Peyer's patch (tissue), 4 donors: Measurements from ENCODE around the gene RELN. TPM values are rescaled to one million over a fixed set of nuclear protein-coding genes. Genes with fewer than 3 reads are reported as not detected.

Experiments
- DNase-seq, 3 donors: peaks; one replicate each; pipeline ENCODE4 v3.0.0-alpha.2; 2017 to 2019
- H3K27ac ChIP-seq, 4 donors: fragments of 200-600 bp; sonication (generic); one replicate each; pipeline ENCODE4 v1.5.1; 2016 to 2019
- H3K27me3 ChIP-seq, 2 donors: fragments of 200-600 bp; sonication (generic); one replicate each; pipeline ENCODE4 v1.5.1; 2019
- H3K36me3 ChIP-seq, 3 donors: fragments of 200-600 bp; sonication (generic); one replicate each; pipeline ENCODE4 v1.5.1; 2016 to 2019
- H3K4me1 ChIP-seq, 4 donors: fragments of 200-600 bp; sonication (generic); one replicate each; pipeline ENCODE4 v1.5.1; 2016 to 2019
- H3K4me3 ChIP-seq, 4 donors: fragments of 200-600 bp; sonication (generic); 1 replicate in 3 of 4; 2 replicates in 1 of 4; pipeline ENCODE4 v1.5.1; 2016 to 2019; ENCODE audit warnings: mild to moderate bottlenecking in 1 of 4
- H3K9me3 ChIP-seq, 4 donors: fragments of 200-600 bp; sonication (generic); one replicate each; pipeline ENCODE4 v1.5.1; 2016 to 2019; ENCODE audit warnings: mild to moderate bottlenecking in 1 of 4
- CTCF ChIP-seq, 6 experiments: fragments of 450-650 bp in 4 of 6; fragments of 200-600 bp in 2 of 6; sonication (generic) in 1 of 6; IDR thresholded peaks; one replicate each; pipeline ENCODE4 v1.5.1; 2017 to 2019; ENCODE audit warnings: antibody characterized with exemption in 6 of 6, mild to moderate bottlenecking in 3 of 6, moderate library complexity in 1 of 6
- POLR2A ChIP-seq, 2 donors: fragments of 450-650 bp; IDR thresholded peaks; one replicate each; pipeline ENCODE4 v1.5.1; 2017; ENCODE audit warnings: antibody characterized with exemption in 2 of 2, mild to moderate bottlenecking in 2 of 2, moderate library complexity in 2 of 2
- total RNA-seq, 4 donors: library from RNA; depleted of rRNA; stranded (reverse); fragments of >200 nt; gene quantifications; one replicate each; pipeline ENCODE4 v1.1.0, GENCODE V29; 2016

Gene RELN
- total RNA-seq, 4 donors from 2014 or later: 1.7 to 3.9 (median 3.2) TPM

GRCh38 chr7:103539875-103540274 is 449.6 kb downstream of the RELN start:
- TF ChIP-seq CTCF (IDR thresholded peaks at IDR 0.05) (no peak), POLR2A (IDR thresholded peaks at IDR 0.05) (no peak)
- no peaks in the 10 kb centered on the region for H3K36me3 ChIP-seq
- no peaks in the 10 kb centered on the region for H3K27me3 ChIP-seq

GRCh38 chr7:103538964-103539709 is 450.3 kb downstream of the RELN start:
- Histone ChIP-seq H3K9me3 (no peaks in the 10 kb centered on the region), H3K36me3 (no peaks in the 10 kb centered on the region), H3K27ac (no peak overlapping the region), H3K4me1 (no peaks in the 10 kb centered on the region), H3K27me3 (no peaks in the 10 kb centered on the region), H3K4me3 (no peak overlapping the region)
- no peak for DNase-seq
- no peak for TF ChIP-seq CTCF (IDR thresholded peaks at IDR 0.05)
- TF ChIP-seq POLR2A (IDR thresholded peaks at IDR 0.05): no peak

More at GRCh38 chr7:103539875-103540274, 449.6 kb downstream of the RELN start:
- Histone ChIP-seq H3K4me1 (no peaks in the 10 kb centered on the region), H3K27ac (no peak overlapping the region), H3K4me3 (no peak overlapping the region), H3K9me3 (no peaks in the 10 kb centered on the region)
- DNase-seq: no peak

- TF ChIP-seq POLR2A (IDR thresholded peaks at IDR 0.05) (no peak), CTCF (IDR thresholded peaks at IDR 0.05) (no peak)
- no peaks in the 10 kb centered on the region for H3K36me3 ChIP-seq
- H3K27ac ChIP-seq: no peak overlapping the region
- H3K4me3 ChIP-seq: no peak overlapping the region
- H3K9me3 ChIP-seq: no peaks in the 10 kb centered on the region
- no peak for DNase-seq
- no peaks in the 10 kb centered on the region for H3K27me3 ChIP-seq
- H3K4me1 ChIP-seq: no peaks in the 10 kb centered on the region
Observed at GRCh38 chr7:103533761-103534160, 455.7 kb downstream of the RELN start.

GRCh38 chr7:103532955-103533354 is 456.5 kb downstream of the RELN start:
- H3K27ac ChIP-seq: no peak overlapping the region
- no peak for DNase-seq
- TF ChIP-seq CTCF (IDR thresholded peaks at IDR 0.05) (no peak), POLR2A (IDR thresholded peaks at IDR 0.05) (no peak)
- H3K4me3 ChIP-seq: no peak overlapping the region
- H3K36me3 ChIP-seq: no peaks in the 10 kb centered on the region
- H3K9me3 ChIP-seq: no peaks in the 10 kb centered on the region
- no peaks in the 10 kb centered on the region for H3K27me3 ChIP-seq
- H3K4me1 ChIP-seq: no peaks in the 10 kb centered on the region

GRCh38 chr7:103528152-103528551 is 461.3 kb downstream of the RELN start:
- Histone ChIP-seq H3K27ac (no peak overlapping the region), H3K9me3 (no peaks in the 10 kb centered on the region), H3K4me3 (no peak overlapping the region), H3K27me3 (no peaks in the 10 kb centered on the region), H3K36me3 (no peaks in the 10 kb centered on the region), H3K4me1 (no peaks in the 10 kb centered on the region)
- DNase-seq: no peak
- no peak for TF ChIP-seq CTCF (IDR thresholded peaks at IDR 0.05)
- no peak for TF ChIP-seq POLR2A (IDR thresholded peaks at IDR 0.05)
